IMR-90 (cell line): Measurements from ENCODE around the gene MRPL9.

Source experiments
- CEBPB ChIP-seq: IDR thresholded peaks from 2 replicates; pipeline ENCODE4 v1.6.1; 2012; ENCODE audit warnings: low read depth, low read length, improper control_type of control experiment
- FOS ChIP-seq: fragments of 150-350 bp; IDR thresholded peaks from 2 replicates; pipeline ENCODE4 v1.6.1; 2016; ENCODE audit warnings: low read depth, low read length
- MAFK ChIP-seq: IDR thresholded peaks from 2 replicates; pipeline ENCODE4 v1.6.1; 2012; ENCODE audit warnings: low read depth, low read length, improper control_type of control experiment
- MXI1 ChIP-seq: IDR thresholded peaks from 2 replicates; pipeline ENCODE4 v1.6.1; 2012; ENCODE audit warnings: low read depth, mild to moderate bottlenecking, low read length, moderate library complexity, borderline replicate concordance
- NFE2L2 ChIP-seq: fragments of 150-350 bp; IDR thresholded peaks from 2 replicates; pipeline ENCODE4 v1.6.1; 2016; ENCODE audit warnings: low read depth, mild to moderate bottlenecking, low read length
- POLR2A ChIP-seq: IDR thresholded peaks from 2 replicates; pipeline ENCODE4 v1.6.1; 2012; ENCODE audit warnings: mild to moderate bottlenecking, low read depth, low read length
- RAD21 ChIP-seq: IDR thresholded peaks from 2 replicates; pipeline ENCODE4 v1.6.1; 2012; ENCODE audit warnings: low read length, improper control_type of control experiment
- RFX5 ChIP-seq: IDR thresholded peaks from 2 replicates; pipeline ENCODE4 v1.8.0; 2012; ENCODE audit warnings: low read depth, mild to moderate bottlenecking, low read length, moderate library complexity
- USF2 ChIP-seq: fragments of 150-350 bp; IDR thresholded peaks from 2 replicates; pipeline ENCODE4 v1.6.1; 2017; ENCODE audit warnings: mild to moderate bottlenecking, antibody characterized with exemption, low read length, low read depth
- TF ChIP-seq, protein P1 (sequence below): conservative IDR thresholded peaks from 2 replicates; pipeline ENCODE4 v1.5.1; 2012; ENCODE audit warnings: mild to moderate bottlenecking, low read depth, low read length, improper control_type of control experiment

GRCh38 chr1:151741516-151741915, 21.8 kb downstream of the MRPL9 start:
- TF ChIP-seq, protein P1, sequence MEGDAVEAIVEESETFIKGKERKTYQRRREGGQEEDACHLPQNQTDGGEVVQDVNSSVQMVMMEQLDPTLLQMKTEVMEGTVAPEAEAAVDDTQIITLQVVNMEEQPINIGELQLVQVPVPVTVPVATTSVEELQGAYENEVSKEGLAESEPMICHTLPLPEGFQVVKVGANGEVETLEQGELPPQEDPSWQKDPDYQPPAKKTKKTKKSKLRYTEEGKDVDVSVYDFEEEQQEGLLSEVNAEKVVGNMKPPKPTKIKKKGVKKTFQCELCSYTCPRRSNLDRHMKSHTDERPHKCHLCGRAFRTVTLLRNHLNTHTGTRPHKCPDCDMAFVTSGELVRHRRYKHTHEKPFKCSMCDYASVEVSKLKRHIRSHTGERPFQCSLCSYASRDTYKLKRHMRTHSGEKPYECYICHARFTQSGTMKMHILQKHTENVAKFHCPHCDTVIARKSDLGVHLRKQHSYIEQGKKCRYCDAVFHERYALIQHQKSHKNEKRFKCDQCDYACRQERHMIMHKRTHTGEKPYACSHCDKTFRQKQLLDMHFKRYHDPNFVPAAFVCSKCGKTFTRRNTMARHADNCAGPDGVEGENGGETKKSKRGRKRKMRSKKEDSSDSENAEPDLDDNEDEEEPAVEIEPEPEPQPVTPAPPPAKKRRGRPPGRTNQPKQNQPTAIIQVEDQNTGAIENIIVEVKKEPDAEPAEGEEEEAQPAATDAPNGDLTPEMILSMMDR: no peak
- no peak for TF ChIP-seq POLR2A
- TF ChIP-seq RAD21: no peak
- TF ChIP-seq CEBPB: no peak
- TF ChIP-seq NFE2L2: no peak
- no peak for TF ChIP-seq FOS
- TF ChIP-seq RFX5: no peak
- no peak for TF ChIP-seq MXI1
- TF ChIP-seq MAFK: no peak
- no peak for TF ChIP-seq USF2
